ENCODE results near the gene DVL1.

The DVL1 gene

GRCh38 chr1:1314237-1314586 is 35.0 kb downstream of the DVL1 start:
- Mint-ChIP-seq H3K4me3 (no peak overlapping the region), H3K9me3 (no peaks in the 10 kb centered on the region), H3K4me1 (no peaks in the 10 kb centered on the region), H3K27ac (no peak overlapping the region), H3K27me3 (no peaks in the 10 kb centered on the region), H3K36me3 (peaks cover 7% of the 10 kb centered on the region)
- DNase-seq (ENCODE audit: low spot score in 2 of 2): no peak
- no peak for ATAC-seq (ENCODE audit: low read depth)

- Mint-ChIP-seq H3K4me1 (no peaks in the 10 kb centered on the region), H3K36me3 (peaks cover 7% of the 10 kb centered on the region), H3K27ac (no peak overlapping the region), H3K27me3 (no peaks in the 10 kb centered on the region), H3K4me3 (no peak overlapping the region), H3K9me3 (no peaks in the 10 kb centered on the region)
- ATAC-seq (ENCODE audit: low read depth): no peak
- DNase-seq (ENCODE audit: low spot score in 2 of 2): no peak
These were observed 35.5 kb downstream of the DVL1 start for GRCh38 chr1:1313500-1314236.

GRCh38 chr1:1312450-1313314 is 36.5 kb downstream of the DVL1 start:
- Mint-ChIP-seq H3K27me3 (no peaks in the 10 kb centered on the region), H3K4me1 (no peaks in the 10 kb centered on the region), H3K4me3 (no peak overlapping the region), H3K27ac (no peak overlapping the region), H3K9me3 (no peaks in the 10 kb centered on the region), H3K36me3 (peaks cover 7% of the 10 kb centered on the region)
- DNase-seq (ENCODE audit: low spot score in 2 of 2): no peak
- no peak for ATAC-seq (ENCODE audit: low read depth)

GRCh38 chr1:1311107-1312104 is 37.8 kb downstream of the DVL1 start:
- no peak for ATAC-seq (ENCODE audit: low read depth)
- no peak overlapping the region for H3K27ac Mint-ChIP-seq
- no peak for DNase-seq (ENCODE audit: low spot score in 2 of 2)
- no peaks in the 10 kb centered on the region for H3K27me3 Mint-ChIP-seq
- no peak overlapping the region for H3K4me3 Mint-ChIP-seq
- H3K9me3 Mint-ChIP-seq: no peaks in the 10 kb centered on the region
- H3K36me3 Mint-ChIP-seq: peaks cover 5% of the 10 kb centered on the region
- H3K4me1 Mint-ChIP-seq: peaks cover 8% of the 10 kb centered on the region

GRCh38 chr1:1310476-1311053 is 38.7 kb downstream of the DVL1 start:
- Mint-ChIP-seq H3K36me3 (peaks cover 5% of the 10 kb centered on the region), H3K4me3 (peak overlapping the region; percentile 47), H3K27ac (no peak overlapping the region), H3K27me3 (no peaks in the 10 kb centered on the region), H3K9me3 (no peaks in the 10 kb centered on the region), H3K4me1 (peaks cover 15% of the 10 kb centered on the region)
- no peak for DNase-seq (ENCODE audit: low spot score in 2 of 2)
- no peak for ATAC-seq (ENCODE audit: low read depth)

GRCh38 chr1:1310109-1310385 is 39.2 kb downstream of the DVL1 start:
- Mint-ChIP-seq H3K36me3 (peaks cover 5% of the 10 kb centered on the region), H3K4me1 (peaks cover 17% of the 10 kb centered on the region), H3K4me3 (peak overlapping the region; percentile 83), H3K9me3 (no peaks in the 10 kb centered on the region), H3K27me3 (no peaks in the 10 kb centered on the region), H3K27ac (no peak overlapping the region)
- no peak for ATAC-seq (ENCODE audit: low read depth)
- DNase-seq (ENCODE audit: low spot score in 2 of 2): no peak

- H3K9me3 Mint-ChIP-seq: no peaks in the 10 kb centered on the region
- H3K4me1 Mint-ChIP-seq: peaks cover 19% of the 10 kb centered on the region
- no peaks in the 10 kb centered on the region for H3K27me3 Mint-ChIP-seq
- DNase-seq (ENCODE audit: low spot score in 2 of 2) (no peak), ATAC-seq (ENCODE audit: low read depth) (no peak)
- peak overlapping the region; percentile 83 for H3K4me3 Mint-ChIP-seq
- H3K27ac Mint-ChIP-seq: no peak overlapping the region
- H3K36me3 Mint-ChIP-seq: peaks cover 2% of the 10 kb centered on the region
These were observed 39.7 kb downstream of the DVL1 start for GRCh38 chr1:1309251-1310108.

GRCh38 chr1:1308756-1309250 is 40.4 kb downstream of the DVL1 start:
- Mint-ChIP-seq H3K4me1 (peaks cover 21% of the 10 kb centered on the region), H3K4me3 (peak overlapping the region; percentile 87), H3K27me3 (no peaks in the 10 kb centered on the region), H3K36me3 (peaks cover 2% of the 10 kb centered on the region), H3K27ac (peak overlapping the region; percentile 70), H3K9me3 (no peaks in the 10 kb centered on the region)
- no peak for ATAC-seq (ENCODE audit: low read depth)
- peak in 1 of 2 donors; percentile 72 for DNase-seq (ENCODE audit: low spot score in 2 of 2)

GRCh38 chr1:1307923-1308755 is 41.1 kb downstream of the DVL1 start, which contains the start of the genes ACAP3 and PUSL1:
Gene ACAP3 (minus strand): TSS chr1:1307930. CDS start chr1:1307815, 115 bp downstream.
Gene PUSL1 (plus strand): TSS chr1:1308597. CDS start chr1:1308644, 47 bp downstream.
- H3K9me3 Mint-ChIP-seq: no peaks in the 10 kb centered on the region
- no peaks in the 10 kb centered on the region for H3K36me3 Mint-ChIP-seq
- peak; percentile 87 to 90 for DNase-seq (ENCODE audit: low spot score in 2 of 2)
- peak within 1 kb of the TSS; percentile 87 for H3K4me3 Mint-ChIP-seq
- H3K27ac Mint-ChIP-seq: peak within 1 kb of the TSS; percentile 75
- peak; percentile 67 for ATAC-seq (ENCODE audit: low read depth)
- H3K27me3 Mint-ChIP-seq: no peaks in the 10 kb centered on the region
- H3K4me1 Mint-ChIP-seq: peaks cover 21% of the 10 kb centered on the region

- no peaks in the 10 kb centered on the region for H3K36me3 Mint-ChIP-seq
- peak in 1 of 2 donors; percentile 53 for DNase-seq (ENCODE audit: low spot score in 2 of 2)
- peak overlapping the region; percentile 84 for H3K4me3 Mint-ChIP-seq
- no peaks in the 10 kb centered on the region for H3K9me3 Mint-ChIP-seq
- H3K27ac Mint-ChIP-seq: peak overlapping the region; percentile 75
- H3K27me3 Mint-ChIP-seq: no peaks in the 10 kb centered on the region
- no peak for ATAC-seq (ENCODE audit: low read depth)
- H3K4me1 Mint-ChIP-seq: peaks cover 21% of the 10 kb centered on the region
These were observed 41.8 kb downstream of the DVL1 start for GRCh38 chr1:1307261-1307922.

- peak overlapping the region; percentile 75 for H3K27ac Mint-ChIP-seq
- no peaks in the 10 kb centered on the region for H3K27me3 Mint-ChIP-seq
- ATAC-seq (ENCODE audit: low read depth): no peak
- peaks cover 21% of the 10 kb centered on the region for H3K4me1 Mint-ChIP-seq
- no peak for DNase-seq (ENCODE audit: low spot score in 2 of 2)
- no peaks in the 10 kb centered on the region for H3K36me3 Mint-ChIP-seq
- no peaks in the 10 kb centered on the region for H3K9me3 Mint-ChIP-seq
- peak overlapping the region; percentile 84 for H3K4me3 Mint-ChIP-seq
These were observed 42.5 kb downstream of the DVL1 start for GRCh38 chr1:1306661-1307260.

All from memory B cell (primary cell).